ENCODE results near the gene MEF2D.

DNA sequence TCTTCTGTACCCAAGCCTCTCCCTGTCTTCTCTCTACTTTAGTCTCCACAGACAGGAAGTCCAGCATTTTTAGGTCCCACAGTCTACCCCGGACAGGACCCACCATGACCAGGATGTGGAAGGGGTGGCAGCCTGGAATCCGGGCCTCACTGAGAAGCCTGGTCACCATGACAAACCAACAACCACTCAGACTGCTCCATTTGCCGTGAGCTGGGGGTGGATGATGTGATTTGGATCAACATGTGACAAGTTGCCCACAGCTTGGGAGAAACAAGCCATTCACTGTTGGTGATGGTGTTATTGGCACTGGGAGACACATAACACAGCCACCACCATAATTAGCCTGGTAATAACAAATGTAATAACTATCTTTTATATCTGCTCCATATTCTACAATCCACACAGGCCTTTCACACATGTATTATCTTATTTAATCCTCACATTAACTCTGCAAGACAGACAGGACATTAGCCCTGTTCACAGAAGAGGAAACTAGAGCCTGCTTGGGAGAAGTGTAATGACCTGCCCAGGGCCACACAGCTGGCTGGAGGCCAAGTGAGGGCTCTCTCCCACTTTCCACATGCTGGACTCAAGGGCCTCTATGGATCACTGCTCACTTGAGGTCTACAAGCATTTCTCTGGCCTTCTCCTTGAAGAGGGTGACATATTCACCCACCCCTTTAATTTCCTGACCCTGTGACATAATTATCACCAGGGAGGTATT lies 22.9 kb downstream of the MEF2D start:
- TF ChIP-seq CTCF (IDR thresholded peaks at IDR 0.05) (no peak), EZH2 (IDR thresholded peaks at IDR 0.05; ENCODE audit: borderline replicate concordance, insufficient read depth, low read depth, low read length, poor library complexity, severe bottlenecking) (no peak)
